ENCODE results near the gene IGSF21. TPM values are rescaled to one million over a fixed set of nuclear protein-coding genes. Genes with fewer than 3 reads are reported as not detected.

IGSF21 gene
- total and polyA plus RNA-seq, 12 donors: 0.18 to 16.4 (median 7.0) TPM

GRCh38 chr1:18353528-18353927 is 245.9 kb downstream of the IGSF21 start:
- no peak for DNase-seq
- intact Hi-C loops (cut with DNase I): no loop called here
- Histone ChIP-seq H3K27me3 (no peaks in the 10 kb centered on the region), H3K4me3 (no peak overlapping the region), H3K27ac (no peak overlapping the region), H3K4me1 (replicated peaks in 1 of 2) (no peaks in the 10 kb centered on the region), H3K36me3 (replicated peaks in 1 of 2) (no peaks in the 10 kb centered on the region), H3K9me3 (replicated peaks in 1 of 3) (no peaks in the 10 kb centered on the region)
- TF ChIP-seq POLR2A (IDR thresholded peaks at IDR 0.05): no peak
- TF ChIP-seq CTCF (IDR thresholded peaks at IDR 0.05): no peak
- 93 to 100% (median 98%) methylated on average over 1 of the region's 1 CpG for WGBS, 4 donors

DNA sequence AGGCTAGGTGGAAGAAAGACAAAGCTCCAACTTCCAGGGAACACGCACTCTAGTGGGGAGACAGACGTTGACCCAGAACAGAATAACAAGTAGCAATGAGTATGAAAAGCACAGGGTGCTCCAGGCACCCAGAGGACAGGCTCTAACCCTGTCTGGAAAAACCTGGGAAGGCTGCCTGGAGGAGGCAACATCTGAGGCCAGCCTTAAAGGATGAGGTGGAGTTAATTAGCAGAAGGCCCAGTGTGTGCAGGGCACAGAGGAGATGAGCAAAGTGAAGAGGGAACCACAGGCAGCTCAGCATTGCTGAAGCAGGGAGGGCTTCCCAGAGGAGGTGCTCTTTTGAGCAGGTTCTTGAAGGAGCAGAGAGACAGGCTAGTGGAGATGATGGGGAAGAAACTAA is 246.4 kb downstream of the IGSF21 start:
- Histone ChIP-seq H3K4me3 (no peak overlapping the region), H3K9me3 (replicated peaks in 1 of 3) (no peaks in the 10 kb centered on the region), H3K4me1 (replicated peaks in 1 of 2) (no peaks in the 10 kb centered on the region), H3K36me3 (replicated peaks in 1 of 2) (no peaks in the 10 kb centered on the region), H3K27me3 (no peaks in the 10 kb centered on the region), H3K27ac (no peak overlapping the region)
- DNase-seq: no peak
- TF ChIP-seq POLR2A (IDR thresholded peaks at IDR 0.05) (no peak), CTCF (IDR thresholded peaks at IDR 0.05) (no peak)
- intact Hi-C loops (cut with DNase I): no loop called here
- 60 to 88% (median 70%) methylated on average over 2 of the region's 2 CpGs for WGBS, 4 donors

GRCh38 chr1:18354612-18355011 is 247.0 kb downstream of the IGSF21 start:
- H3K36me3 ChIP-seq (replicated peaks in 1 of 2): no peaks in the 10 kb centered on the region
- TF ChIP-seq POLR2A (IDR thresholded peaks at IDR 0.05) (no peak), CTCF (IDR thresholded peaks at IDR 0.05) (no peak)
- no peaks in the 10 kb centered on the region for H3K9me3 ChIP-seq (replicated peaks in 1 of 3)
- intact Hi-C loops (cut with DNase I): no loop called here
- no peak for DNase-seq
- no peaks in the 10 kb centered on the region for H3K4me1 ChIP-seq (replicated peaks in 1 of 2)
- 39 to 53% (median 50%) methylated on average over 3 of the region's 3 CpGs for WGBS, 4 donors
- no peaks in the 10 kb centered on the region for H3K27me3 ChIP-seq
- H3K4me3 ChIP-seq: no peak overlapping the region
- no peak overlapping the region for H3K27ac ChIP-seq

DNA sequence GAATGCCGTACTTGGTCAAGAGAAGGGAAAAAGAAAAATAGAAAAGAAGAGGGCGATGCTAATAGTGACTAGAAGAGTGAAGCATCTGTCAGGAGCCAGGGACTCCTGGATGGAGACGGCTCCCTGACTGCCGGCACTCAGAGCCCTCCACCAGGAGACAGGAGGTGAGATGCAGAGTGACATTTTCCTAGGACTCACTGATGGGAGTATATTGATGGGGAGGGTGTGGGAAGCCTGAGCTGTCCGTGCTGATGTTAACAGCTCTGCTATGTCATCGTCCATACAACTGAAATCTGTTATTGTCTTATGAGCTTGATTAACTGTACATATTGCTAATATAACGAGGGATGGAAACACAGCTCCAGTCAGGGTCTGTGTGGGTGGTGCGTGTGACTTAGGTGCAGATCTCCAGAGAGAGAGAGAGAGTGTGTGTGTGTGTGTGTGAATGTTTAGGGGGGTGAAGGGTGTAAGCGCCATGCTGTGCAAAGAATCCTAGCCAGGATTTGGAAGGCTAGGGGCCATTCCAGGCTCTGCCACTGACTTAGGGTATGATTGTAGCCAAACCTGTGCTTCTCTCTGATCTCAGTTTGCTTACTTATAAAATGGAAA is 250.1 kb downstream of the IGSF21 start:
- Histone ChIP-seq H3K27me3 (no peaks in the 10 kb centered on the region), H3K9me3 (replicated peaks in 1 of 3) (no peaks in the 10 kb centered on the region), H3K4me1 (replicated peaks in 1 of 2) (no peaks in the 10 kb centered on the region), H3K27ac (no peak overlapping the region), H3K36me3 (replicated peaks in 1 of 2) (no peaks in the 10 kb centered on the region), H3K4me3 (no peak overlapping the region)
- no peak for DNase-seq
- no peak for TF ChIP-seq POLR2A (IDR thresholded peaks at IDR 0.05)
- no peak for TF ChIP-seq CTCF (IDR thresholded peaks at IDR 0.05)
- intact Hi-C loops (cut with DNase I): no loop called here
- 48 to 71% (median 53%) methylated on average over 9 of the region's 9 CpGs for WGBS, 4 donors
